SJCRH30 (cell line): ENCODE results near the gene SLC27A5. TPM values are rescaled to one million over a fixed set of nuclear protein-coding genes. Genes with fewer than 3 reads are reported as not detected.
A peak's percentile ranks its signal among the peaks of the same experiment; 100 is the strongest.

Experiments used
- DNase-seq, 2 experiments: peaks; one replicate each; pipeline ENCODE4 v3.0.0-alpha.2; 2015 to 2020
- H3K27ac ChIP-seq: fragments of 250-450 bp; sonication (Bioruptor Pico); 2 replicates; pipeline ENCODE4 v1.5.1; 2020; ENCODE audit warnings: mild to moderate bottlenecking, moderate library complexity
- H3K27me3 ChIP-seq: fragments of 250-450 bp; sonication (Bioruptor Pico); 2 replicates; pipeline ENCODE4 v1.5.1; 2020; ENCODE audit warnings: mild to moderate bottlenecking, moderate library complexity
- H3K36me3 ChIP-seq: fragments of 250-450 bp; sonication (Bioruptor Pico); 2 replicates; pipeline ENCODE4 v1.5.1; 2020; ENCODE audit warnings: mild to moderate bottlenecking, moderate library complexity
- H3K4me1 ChIP-seq: fragments of 250-450 bp; sonication (Bioruptor Pico); 2 replicates; pipeline ENCODE4 v1.5.1; 2020; ENCODE audit warnings: mild to moderate bottlenecking, moderate library complexity
- H3K4me3 ChIP-seq: fragments of 250-450 bp; sonication (Bioruptor Pico); 2 replicates; pipeline ENCODE4 v1.5.1; 2020; ENCODE audit warnings: mild to moderate bottlenecking, moderate library complexity
- H3K9me3 ChIP-seq: fragments of 250-450 bp; sonication (Bioruptor Pico); replicated peaks from 2 replicates; pipeline ENCODE4 v1.5.1; 2020; ENCODE audit warnings: mild to moderate bottlenecking, moderate library complexity
- total RNA-seq: library from RNA; depleted of rRNA; stranded (reverse); fragments of >200 nt; shearing (Covaris generic); gene quantifications from 2 replicates; pipeline ENCODE4 v1.2.3, GENCODE V29; 2014; rRNA removed

SLC27A5 gene, protein sequence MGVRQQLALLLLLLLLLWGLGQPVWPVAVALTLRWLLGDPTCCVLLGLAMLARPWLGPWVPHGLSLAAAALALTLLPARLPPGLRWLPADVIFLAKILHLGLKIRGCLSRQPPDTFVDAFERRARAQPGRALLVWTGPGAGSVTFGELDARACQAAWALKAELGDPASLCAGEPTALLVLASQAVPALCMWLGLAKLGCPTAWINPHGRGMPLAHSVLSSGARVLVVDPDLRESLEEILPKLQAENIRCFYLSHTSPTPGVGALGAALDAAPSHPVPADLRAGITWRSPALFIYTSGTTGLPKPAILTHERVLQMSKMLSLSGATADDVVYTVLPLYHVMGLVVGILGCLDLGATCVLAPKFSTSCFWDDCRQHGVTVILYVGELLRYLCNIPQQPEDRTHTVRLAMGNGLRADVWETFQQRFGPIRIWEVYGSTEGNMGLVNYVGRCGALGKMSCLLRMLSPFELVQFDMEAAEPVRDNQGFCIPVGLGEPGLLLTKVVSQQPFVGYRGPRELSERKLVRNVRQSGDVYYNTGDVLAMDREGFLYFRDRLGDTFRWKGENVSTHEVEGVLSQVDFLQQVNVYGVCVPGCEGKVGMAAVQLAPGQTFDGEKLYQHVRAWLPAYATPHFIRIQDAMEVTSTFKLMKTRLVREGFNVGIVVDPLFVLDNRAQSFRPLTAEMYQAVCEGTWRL
- total RNA-seq = 0.89 and 1.0 TPM in 2 replicates

DNA sequence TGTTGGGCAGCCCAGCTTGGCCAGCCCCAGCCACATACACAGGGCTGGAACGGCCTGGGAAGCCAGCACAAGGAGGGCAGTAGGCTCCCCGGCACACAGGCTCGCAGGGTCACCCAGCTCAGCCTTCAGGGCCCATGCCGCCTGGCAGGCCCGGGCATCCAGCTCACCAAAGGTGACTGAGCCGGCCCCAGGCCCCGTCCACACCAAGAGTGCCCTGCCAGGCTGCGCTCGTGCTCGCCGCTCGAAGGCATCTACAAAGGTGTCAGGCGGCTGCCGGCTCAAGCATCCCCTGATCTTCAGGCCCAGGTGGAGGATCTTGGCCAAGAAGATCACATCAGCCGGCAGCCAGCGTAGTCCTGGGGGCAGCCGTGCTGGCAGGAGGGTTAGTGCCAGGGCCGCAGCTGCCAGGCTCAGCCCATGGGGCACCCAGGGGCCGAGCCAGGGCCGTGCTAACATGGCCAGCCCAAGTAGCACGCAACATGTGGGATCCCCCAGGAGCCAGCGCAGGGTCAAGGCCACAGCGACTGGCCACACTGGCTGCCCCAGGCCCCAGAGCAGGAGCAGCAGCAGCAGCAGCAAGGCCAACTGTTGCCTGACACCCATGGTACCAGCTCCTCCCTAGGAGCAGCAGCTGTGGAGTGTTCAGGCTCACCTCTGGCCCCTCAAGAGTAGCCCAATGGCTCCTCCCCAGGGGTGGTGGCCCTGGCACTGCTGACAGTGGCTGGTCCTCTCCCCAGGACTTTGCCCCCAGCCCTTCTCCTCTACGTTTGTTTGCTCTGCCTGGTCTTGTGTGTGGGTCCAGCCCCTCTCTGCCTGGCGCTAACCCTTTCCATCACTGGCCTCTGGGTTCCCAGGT, at the start of gene SLC27A5:
SLC27A5 (minus strand) TSS at position 640 of the 856 bp plus-strand sequence; CDS start at position 603, 37 bp downstream.
- DNase-seq = no peak
- Histone ChIP-seq H3K9me3 (no peaks in the 10 kb centered on the region), H3K4me1 (no peaks in the 10 kb centered on the region), H3K27ac (no peak within 1 kb of the TSS), H3K4me3 (no peak within 1 kb of the TSS), H3K27me3 (no peaks in the 10 kb centered on the region), H3K36me3 (no peaks in the 10 kb centered on the region; the same call in 1 of the 2 replicates)

DNA sequence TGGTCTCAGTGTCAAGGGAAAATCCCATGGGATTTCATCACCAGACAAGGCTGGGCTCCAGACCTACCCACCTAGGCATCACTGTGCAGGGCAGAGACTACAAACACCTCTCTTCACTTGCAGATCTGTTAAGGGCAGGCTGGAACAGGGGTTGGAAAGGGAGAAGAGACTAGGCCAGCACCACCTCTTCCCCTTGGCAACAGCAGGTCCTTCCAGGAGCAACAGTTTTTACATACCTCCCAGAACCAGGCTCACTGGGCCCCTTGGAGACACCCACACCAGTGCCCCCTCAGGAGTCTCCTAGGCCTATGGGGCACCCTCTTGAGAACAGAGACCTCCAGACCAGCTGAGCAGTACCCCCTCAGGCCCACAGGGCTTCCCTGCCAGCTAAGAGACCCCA, 49.1 kb upstream of the SLC27A5 start:
- H3K27ac ChIP-seq = no peak overlapping the region
- no peaks in the 10 kb centered on the region for H3K27me3 ChIP-seq
- no peak overlapping the region for H3K4me3 ChIP-seq
- no peak for DNase-seq
- H3K9me3 ChIP-seq = no peaks in the 10 kb centered on the region
- peaks cover 3% of the 10 kb centered on the region; the same call in 1 of the 2 replicates for H3K4me1 ChIP-seq
- peaks cover 9% of the 10 kb centered on the region for H3K36me3 ChIP-seq

DNA sequence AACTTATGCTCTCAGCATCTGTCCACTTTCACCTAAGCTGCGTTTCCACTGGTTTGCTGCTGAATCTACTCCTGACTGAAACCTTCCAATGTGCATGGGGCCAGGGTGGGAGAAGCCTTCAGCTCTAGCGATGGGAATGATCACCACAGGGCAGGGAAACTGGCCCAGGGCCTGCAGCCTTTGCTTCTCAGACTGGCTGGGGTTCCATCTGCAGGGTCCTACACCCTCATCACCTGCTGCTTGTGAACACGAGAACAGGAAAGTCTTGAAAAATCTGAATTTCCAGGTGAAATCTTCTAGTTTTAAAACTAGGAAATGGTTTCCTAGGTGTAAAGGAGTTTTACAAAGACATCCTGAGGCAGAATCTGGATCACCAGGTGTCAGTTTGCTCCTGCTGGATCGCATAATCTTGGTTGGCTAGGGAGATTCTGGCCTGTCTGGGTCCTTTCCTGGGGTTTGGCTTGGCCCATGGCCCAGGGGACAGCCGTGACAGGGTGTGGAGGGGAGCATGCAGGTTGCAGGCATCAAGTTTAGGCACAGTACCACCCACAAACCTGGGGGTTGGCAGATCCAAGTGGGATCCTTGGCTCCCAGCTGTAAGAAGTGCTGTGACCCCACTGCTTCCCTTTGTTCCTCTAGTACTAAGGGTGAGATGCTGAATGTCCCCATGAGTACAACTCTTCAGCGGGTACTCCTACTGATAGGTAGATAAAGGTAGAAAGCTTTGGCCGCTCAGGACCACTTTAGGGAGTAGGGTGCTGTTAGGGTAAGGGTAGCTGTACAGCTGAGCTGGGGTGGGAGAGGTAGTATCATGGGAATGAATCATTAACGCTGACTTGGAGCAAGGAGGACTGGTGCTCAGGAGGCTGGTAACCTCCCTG, 48.5 kb upstream of the SLC27A5 start:
- Histone ChIP-seq H3K27ac (peak overlapping the region; percentile 84; the same call in 1 of the 2 replicates), H3K36me3 (peaks cover 9% of the 10 kb centered on the region), H3K27me3 (no peaks in the 10 kb centered on the region), H3K4me3 (peak overlapping the region; percentile 62), H3K4me1 (peaks cover 3% of the 10 kb centered on the region; the same call in 1 of the 2 replicates), H3K9me3 (no peaks in the 10 kb centered on the region)
- DNase-seq = no peak

DNA sequence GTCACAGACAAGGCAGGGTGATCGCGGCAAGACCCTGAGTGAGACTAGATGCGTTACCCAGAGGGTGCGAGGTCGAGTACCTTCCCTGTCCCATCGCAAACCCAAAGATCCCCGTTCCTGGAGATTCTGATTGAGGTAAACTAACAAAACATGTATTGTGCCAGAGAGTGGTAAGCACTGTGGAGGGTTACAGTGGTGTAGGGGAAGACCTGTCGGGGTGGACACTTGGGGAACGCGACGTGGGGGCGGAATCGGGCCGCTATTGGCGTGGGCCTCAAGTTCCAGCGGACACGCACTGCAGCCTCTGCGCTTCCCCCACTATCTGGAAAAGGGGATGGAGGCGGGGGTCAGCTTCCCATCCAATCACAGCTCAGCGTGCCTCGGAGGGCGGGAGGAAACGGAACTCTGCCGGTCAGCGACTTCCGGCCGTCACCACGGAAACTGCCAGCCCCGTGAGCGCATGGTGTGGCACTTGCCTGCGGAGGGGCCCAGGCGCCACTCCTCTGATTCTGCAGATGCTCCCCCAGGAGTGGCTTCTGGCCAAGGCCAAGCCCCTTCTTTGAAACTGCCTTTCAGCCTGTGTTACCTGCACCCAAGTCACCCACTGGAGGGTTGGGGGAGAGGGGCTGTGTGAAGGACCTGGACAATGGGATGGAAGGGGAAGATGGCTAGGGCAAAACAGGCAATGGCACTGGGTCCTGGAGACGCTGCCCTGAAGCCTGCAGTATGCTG, 47.6 kb upstream of the SLC27A5 start:
- peaks cover 9% of the 10 kb centered on the region for H3K36me3 ChIP-seq
- H3K27ac ChIP-seq = peak overlapping the region; percentile 84
- peaks cover 3% of the 10 kb centered on the region; the same call in 1 of the 2 replicates for H3K4me1 ChIP-seq
- H3K9me3 ChIP-seq = no peaks in the 10 kb centered on the region
- DNase-seq = peak; percentile 94
- H3K4me3 ChIP-seq = peak overlapping the region; percentile 62
- H3K27me3 ChIP-seq = no peaks in the 10 kb centered on the region

DNA sequence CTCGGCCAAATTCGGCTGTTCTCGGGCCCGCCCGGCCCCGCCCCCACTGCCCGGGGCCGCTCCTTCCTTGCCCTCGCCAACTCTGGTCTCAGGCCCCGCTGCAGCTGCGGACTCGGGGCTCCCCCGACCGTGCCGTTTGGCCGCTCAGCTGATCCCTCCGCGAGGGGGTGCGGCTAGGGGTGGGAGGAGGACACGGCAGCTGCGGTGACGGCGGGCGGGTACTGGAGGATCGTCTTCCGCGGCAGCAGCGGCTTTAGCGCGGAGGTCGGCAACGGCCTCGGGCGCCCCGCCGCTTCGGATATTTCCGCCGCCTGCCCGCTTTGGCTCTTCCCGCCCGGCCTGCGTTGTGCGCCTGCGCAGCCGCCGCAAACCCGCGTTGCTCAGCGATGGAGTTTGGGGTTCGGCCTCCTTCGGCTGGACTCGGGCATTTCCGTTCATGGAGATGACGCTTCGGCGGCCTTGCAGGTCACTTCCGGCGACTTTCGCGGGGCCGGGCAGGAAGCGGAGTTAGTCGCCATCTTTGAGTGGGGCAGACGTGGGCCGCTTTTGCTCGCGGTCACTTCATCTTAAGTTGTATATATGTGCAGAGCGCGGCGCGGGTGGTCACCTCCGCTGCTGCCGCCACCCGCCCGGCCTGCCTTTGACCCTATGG, 47.0 kb upstream of the SLC27A5 start:
- no peaks in the 10 kb centered on the region for H3K9me3 ChIP-seq
- H3K27me3 ChIP-seq = no peaks in the 10 kb centered on the region
- peak; percentile 98 for DNase-seq
- H3K27ac ChIP-seq = peak overlapping the region; percentile 84
- peak overlapping the region; percentile 62 for H3K4me3 ChIP-seq
- H3K36me3 ChIP-seq = peaks cover 9% of the 10 kb centered on the region
- peaks cover 3% of the 10 kb centered on the region; the same call in 1 of the 2 replicates for H3K4me1 ChIP-seq

DNA sequence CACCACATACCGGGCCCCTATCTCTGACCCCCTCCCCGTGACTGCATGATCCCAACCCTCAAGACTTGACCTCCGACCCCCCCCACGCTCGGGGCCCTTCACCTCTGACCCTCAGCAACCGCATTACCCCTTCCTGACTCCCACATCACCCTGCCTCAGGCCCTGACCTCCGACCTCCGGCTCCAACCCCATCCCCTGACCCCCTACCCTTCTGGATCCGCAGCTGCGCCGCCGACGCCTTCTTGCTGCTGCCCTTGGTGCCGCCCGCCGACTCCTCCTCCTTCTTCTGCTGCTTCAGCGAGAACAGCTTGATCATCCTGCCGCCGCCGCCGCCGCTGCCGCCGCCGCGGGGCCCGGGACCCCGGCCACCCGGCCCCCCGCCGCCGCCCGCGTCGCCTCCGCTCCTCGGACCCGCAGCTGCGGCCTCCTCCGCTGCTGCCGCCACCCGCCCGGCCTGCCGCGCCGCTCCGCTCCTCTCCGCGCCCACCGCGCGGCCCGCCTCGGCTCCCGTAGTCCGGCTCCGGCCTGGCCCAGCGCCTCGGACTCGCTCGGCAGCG, 46.4 kb upstream of the SLC27A5 start, which contains the start of gene UBE2M:
UBE2M (minus strand) TSS at position 546 of the 557 bp plus-strand sequence; CDS start at position 316, 230 bp downstream.
- Histone ChIP-seq H3K27ac (peak within 1 kb of the TSS; percentile 84), H3K4me3 (peak within 1 kb of the TSS; percentile 62), H3K9me3 (no peaks in the 10 kb centered on the region), H3K4me1 (peaks cover 3% of the 10 kb centered on the region; the same call in 1 of the 2 replicates), H3K27me3 (no peaks in the 10 kb centered on the region), H3K36me3 (peaks cover 9% of the 10 kb centered on the region)
- DNase-seq = peak; percentile 48 to 60

DNA sequence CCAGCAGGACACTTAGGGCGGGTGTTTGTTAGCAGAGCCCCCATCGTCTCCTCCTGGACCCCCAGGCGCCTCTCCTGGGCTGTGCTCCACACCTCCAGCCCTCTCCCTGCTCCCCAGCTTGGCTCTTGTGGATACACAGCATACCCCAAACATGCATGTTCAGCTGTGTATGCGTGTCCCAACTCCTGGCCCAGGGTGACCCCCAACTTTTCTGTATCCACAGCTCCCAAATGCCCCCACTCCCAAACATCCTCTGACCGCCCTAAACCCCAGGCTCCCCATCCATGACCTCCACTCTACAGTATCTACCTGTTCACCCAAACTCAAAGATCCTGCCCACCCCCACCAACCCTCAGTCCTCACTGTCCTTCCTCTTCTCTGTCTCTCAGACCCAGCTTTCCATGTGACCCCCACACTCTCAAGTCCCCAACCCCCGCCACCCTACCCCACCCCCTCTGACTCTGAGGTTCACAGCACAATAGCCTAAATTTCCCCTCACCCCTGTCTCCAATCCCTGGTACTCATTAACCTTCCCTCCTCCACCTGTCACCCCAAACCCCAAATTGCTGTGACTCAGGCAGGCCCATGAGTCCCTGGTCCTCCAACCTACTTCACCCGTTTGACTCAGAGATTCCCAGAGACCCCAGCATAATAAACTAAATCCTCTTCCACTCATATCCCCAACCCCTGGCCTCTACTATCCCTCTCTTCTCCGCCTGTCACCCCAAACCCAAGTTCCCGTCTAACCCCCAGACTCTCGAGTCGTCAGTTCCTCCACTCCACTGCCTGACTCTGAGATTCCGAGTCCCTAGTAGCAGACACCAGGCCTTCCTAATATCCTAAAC, 45.7 kb upstream of the SLC27A5 start:
- no peak for DNase-seq
- peaks cover 14% of the 10 kb centered on the region for H3K36me3 ChIP-seq
- H3K4me3 ChIP-seq = peak overlapping the region; percentile 62
- peak overlapping the region; percentile 41 for H3K27ac ChIP-seq
- H3K27me3 ChIP-seq = no peaks in the 10 kb centered on the region
- H3K4me1 ChIP-seq = peaks cover 3% of the 10 kb centered on the region; the same call in 1 of the 2 replicates
- H3K9me3 ChIP-seq = no peaks in the 10 kb centered on the region

DNA sequence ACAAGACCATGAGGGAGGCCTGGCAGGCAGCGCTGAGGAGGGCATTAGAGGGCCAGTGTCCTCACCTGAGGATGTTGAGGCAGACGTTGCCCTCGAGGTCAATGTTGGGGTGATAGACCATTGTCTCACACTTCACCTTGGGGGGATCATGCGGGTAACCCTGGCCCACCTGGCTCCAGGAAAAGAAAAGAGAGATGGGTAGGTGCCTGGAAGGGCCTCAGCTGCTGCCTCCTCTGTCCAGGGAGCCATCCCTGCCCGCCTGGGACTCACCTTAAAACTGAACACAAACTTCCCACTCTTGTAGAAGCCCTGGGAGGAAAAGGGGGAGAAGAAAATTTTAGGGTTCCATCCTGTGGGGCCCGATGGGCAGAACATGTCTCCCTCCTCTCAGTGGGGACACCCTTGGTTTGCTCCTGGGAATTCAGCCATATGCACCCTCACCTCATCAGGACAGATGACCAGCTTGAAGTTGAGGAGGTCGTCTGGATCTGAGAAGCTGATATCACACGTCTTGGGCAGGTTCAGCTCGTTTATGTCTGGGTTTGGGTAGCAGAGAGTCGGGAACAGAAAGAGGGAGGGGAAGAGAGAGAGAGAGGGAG, 44.9 kb upstream of the SLC27A5 start:
- peaks cover 3% of the 10 kb centered on the region; the same call in 1 of the 2 replicates for H3K4me1 ChIP-seq
- H3K27me3 ChIP-seq = no peaks in the 10 kb centered on the region
- H3K27ac ChIP-seq = no peak overlapping the region
- no peak overlapping the region for H3K4me3 ChIP-seq
- H3K9me3 ChIP-seq = no peaks in the 10 kb centered on the region
- DNase-seq = no peak
- peaks cover 20% of the 10 kb centered on the region for H3K36me3 ChIP-seq

DNA sequence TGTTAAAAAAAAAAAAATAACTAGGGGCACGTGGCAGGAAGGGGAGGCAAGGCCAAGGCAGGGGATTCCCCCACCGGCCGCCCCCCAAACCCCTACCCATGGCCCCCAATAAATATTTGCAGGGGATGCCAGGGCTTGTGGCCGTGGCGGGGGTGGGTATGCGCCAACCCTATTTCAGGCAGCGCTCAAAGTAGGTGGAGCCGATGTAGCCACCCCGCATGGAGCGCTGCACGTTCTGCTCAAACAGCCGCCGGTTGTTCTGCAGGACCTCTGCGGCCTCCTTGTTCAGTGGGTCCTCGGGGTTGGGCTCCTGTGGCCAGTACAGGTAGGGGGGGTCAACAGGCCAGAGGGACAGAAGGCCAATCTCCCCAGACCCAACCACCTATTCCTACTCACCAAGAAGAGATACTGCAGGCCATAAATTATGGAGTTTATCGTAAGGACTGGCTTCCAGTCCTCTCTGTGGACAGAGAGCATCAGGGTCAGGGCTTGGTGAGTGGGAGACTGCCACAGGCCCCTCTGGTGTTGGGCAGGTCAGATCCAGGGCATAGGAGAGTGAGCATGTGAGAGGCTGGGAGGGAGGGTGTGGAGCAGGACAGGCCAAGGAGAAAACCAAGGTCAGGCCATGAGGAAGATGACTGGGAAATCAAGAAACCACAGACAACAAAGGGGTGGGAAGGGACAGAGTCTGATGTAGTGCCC, 44.3 kb upstream of the SLC27A5 start:
- Histone ChIP-seq H3K36me3 (peaks cover 26% of the 10 kb centered on the region), H3K27me3 (no peaks in the 10 kb centered on the region), H3K4me1 (peaks cover 3% of the 10 kb centered on the region; the same call in 1 of the 2 replicates), H3K4me3 (no peak overlapping the region), H3K9me3 (no peaks in the 10 kb centered on the region), H3K27ac (no peak overlapping the region)
- DNase-seq = no peak

DNA sequence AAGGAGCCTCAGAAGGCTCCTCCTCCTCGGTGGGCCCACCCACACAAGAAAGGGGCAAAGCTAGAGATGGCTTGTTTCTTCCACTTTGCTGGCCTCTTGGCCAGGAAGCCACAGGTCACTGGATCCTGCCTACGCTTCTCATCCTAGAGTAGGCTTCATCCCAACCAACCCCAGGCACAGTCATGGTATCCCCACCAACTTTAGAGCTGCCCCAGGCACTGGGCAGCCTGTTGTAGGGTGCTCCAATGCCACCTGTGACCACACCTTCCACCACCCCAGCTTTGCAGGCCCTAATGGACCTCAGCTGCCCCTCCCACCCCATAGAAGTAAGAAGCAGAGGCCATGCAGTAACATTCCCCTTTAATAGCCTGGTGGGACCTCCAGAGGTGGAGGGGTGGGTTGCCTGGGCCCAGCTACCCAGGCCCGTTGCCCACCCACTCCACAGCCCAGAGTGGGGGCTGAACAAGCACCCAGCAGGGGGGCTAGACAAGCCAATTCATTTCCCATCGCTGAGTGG, 43.6 kb upstream of the SLC27A5 start:
- peaks cover 33% of the 10 kb centered on the region for H3K36me3 ChIP-seq
- peak overlapping the region; percentile 32; the same call in 1 of the 2 replicates for H3K27ac ChIP-seq
- H3K9me3 ChIP-seq = no peaks in the 10 kb centered on the region
- no peaks in the 10 kb centered on the region for H3K27me3 ChIP-seq
- H3K4me3 ChIP-seq = peak overlapping the region; percentile 60
- no peak for DNase-seq
- H3K4me1 ChIP-seq = peaks cover 3% of the 10 kb centered on the region; the same call in 1 of the 2 replicates
